SK-N-SH treated with all-trans-retinoic acid at 6 μM for 48 hours (cell line): ENCODE results near the gene CCDC171.
A peak's percentile ranks its signal among the peaks of the same experiment; 100 is the strongest.

Experiments
- ATAC-seq: fragments of 200-7000 bp; cut with Tn5 transposase; 3 replicates; pipeline ENCODE4 v1.9.1; 2020; ENCODE audit warnings: mild to moderate bottlenecking, moderate library complexity
- ARNTL ChIP-seq: fragments of 450-650 bp; formaldehyde crosslinking; IDR thresholded peaks from 2 replicates; pipeline ENCODE4 v1.5.0; 2020; ENCODE audit warnings: low read depth, mild to moderate bottlenecking, moderate library complexity, borderline replicate concordance
- BACH2 ChIP-seq: fragments of 250-450 bp; sonication (Bioruptor Pico); IDR thresholded peaks from 2 replicates; pipeline ENCODE4 v1.9.0; 2021; ENCODE audit warnings: mild to moderate bottlenecking, borderline replicate concordance
- CSDC2 ChIP-seq: fragments of 250-450 bp; sonication (Bioruptor Pico); IDR thresholded peaks from 2 replicates; pipeline ENCODE4 v1.5.0; 2020; ENCODE audit warnings: mild to moderate bottlenecking, moderate library complexity
- CSRNP3 ChIP-seq: fragments of 250-450 bp; sonication (Bioruptor Pico); IDR thresholded peaks from 2 replicates; pipeline ENCODE4 v1.5.1; 2021; ENCODE audit warnings: mild to moderate bottlenecking, moderate library complexity
- ESRRG ChIP-seq: fragments of 250-450 bp; sonication (Bioruptor Pico); IDR thresholded peaks from 2 replicates; pipeline ENCODE4 v1.6.1; 2021; ENCODE audit warnings: mild to moderate bottlenecking
- GLIS3 ChIP-seq: fragments of 250-450 bp; sonication (Bioruptor Pico); IDR thresholded peaks from 2 replicates; pipeline ENCODE4 v1.5.0; 2020; ENCODE audit warnings: mild to moderate bottlenecking, moderate library complexity
- ISL1 ChIP-seq: fragments of 250-450 bp; sonication (Bioruptor Pico); IDR thresholded peaks from 2 replicates; pipeline ENCODE4 v2.1.2; 2022; ENCODE audit warnings: mild to moderate bottlenecking, moderate library complexity
- OSR1 ChIP-seq: fragments of 250-450 bp; sonication (Bioruptor Pico); IDR thresholded peaks from 2 replicates; pipeline ENCODE4 v1.8.0; 2022; ENCODE audit warnings: moderate library complexity, mild to moderate bottlenecking, inconsistent platforms
- POU6F1 ChIP-seq: fragments of 250-450 bp; sonication (Bioruptor Pico); IDR thresholded peaks from 2 replicates; pipeline ENCODE4 v1.8.0; 2021; ENCODE audit warnings: low read depth, mild to moderate bottlenecking, moderate library complexity, borderline replicate concordance
- PPARA ChIP-seq: fragments of 250-450 bp; sonication (Bioruptor Pico); IDR thresholded peaks from 2 replicates; pipeline ENCODE4 v1.5.0; 2020; ENCODE audit warnings: mild to moderate bottlenecking, borderline replicate concordance
- RARB ChIP-seq: fragments of 250-450 bp; sonication (Bioruptor Pico); IDR thresholded peaks from 2 replicates; pipeline ENCODE4 v1.8.0; 2021; ENCODE audit warnings: mild to moderate bottlenecking, moderate library complexity
- SNAI2 ChIP-seq: fragments of 250-450 bp; sonication (Bioruptor Pico); IDR thresholded peaks from 2 replicates; pipeline ENCODE4 v1.5.0; 2020; ENCODE audit warnings: mild to moderate bottlenecking, moderate library complexity
- TOX ChIP-seq: fragments of 250-450 bp; sonication (Bioruptor Pico); IDR thresholded peaks from 2 replicates; pipeline ENCODE4 v1.8.0; 2021; ENCODE audit warnings: mild to moderate bottlenecking, moderate library complexity, borderline replicate concordance
- ZC3H10 ChIP-seq: fragments of 250-450 bp; sonication (Bioruptor Pico); IDR thresholded peaks from 2 replicates; pipeline ENCODE4 v1.5.1; 2021; ENCODE audit warnings: mild to moderate bottlenecking, moderate library complexity
- ZFP3 ChIP-seq: fragments of 250-450 bp; sonication (Bioruptor Pico); IDR thresholded peaks from 2 replicates; pipeline ENCODE4 v1.5.0; 2020; ENCODE audit warnings: mild to moderate bottlenecking, moderate library complexity
- ZFP30 ChIP-seq: fragments of 450-650 bp; formaldehyde crosslinking; IDR thresholded peaks from 2 replicates; pipeline ENCODE4 v1.5.0; 2022; ENCODE audit warnings: mild to moderate bottlenecking, moderate library complexity
- ZNF565 ChIP-seq: fragments of 450-650 bp; formaldehyde crosslinking; conservative IDR thresholded peaks from 2 replicates; pipeline ENCODE4 v1.5.0; 2020; ENCODE audit warnings: low read depth, mild to moderate bottlenecking, moderate library complexity
- ZNF70 ChIP-seq: fragments of 450-650 bp; formaldehyde crosslinking; IDR thresholded peaks from 2 replicates; pipeline ENCODE4 v1.5.0; 2020; ENCODE audit warnings: mild to moderate bottlenecking, moderate library complexity
- ZNF8 ChIP-seq: fragments of 450-650 bp; formaldehyde crosslinking; IDR thresholded peaks from 2 replicates; pipeline ENCODE4 v1.5.0; 2020; ENCODE audit warnings: mild to moderate bottlenecking, moderate library complexity
- TF ChIP-seq, protein P1 (sequence below): fragments of 250-450 bp; sonication (Bioruptor Pico); IDR thresholded peaks from 2 replicates; pipeline ENCODE4 v1.5.1; 2020; ENCODE audit warnings: low read depth, mild to moderate bottlenecking, moderate library complexity

CCDC171 gene

DNA sequence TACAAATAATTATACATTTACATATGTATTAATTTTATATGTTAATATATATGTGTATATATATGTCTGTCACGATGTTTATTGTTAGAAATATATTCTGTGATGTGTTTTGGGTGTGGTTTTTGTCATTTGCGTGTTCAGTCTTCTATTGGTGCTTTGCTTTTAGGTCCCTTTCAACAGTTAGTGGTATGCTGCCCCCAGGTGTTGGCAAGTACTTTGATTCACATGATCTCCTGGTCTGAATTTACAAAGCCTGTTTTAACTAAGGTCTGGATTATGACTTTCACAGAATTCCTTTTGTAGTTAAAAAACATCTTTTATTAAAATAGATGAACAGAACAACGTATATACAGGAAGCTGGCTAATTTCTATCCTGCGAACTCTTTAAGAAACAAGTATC is 271.5 kb downstream of the CCDC171 start (continued):
- TF ChIP-seq, protein P1, sequence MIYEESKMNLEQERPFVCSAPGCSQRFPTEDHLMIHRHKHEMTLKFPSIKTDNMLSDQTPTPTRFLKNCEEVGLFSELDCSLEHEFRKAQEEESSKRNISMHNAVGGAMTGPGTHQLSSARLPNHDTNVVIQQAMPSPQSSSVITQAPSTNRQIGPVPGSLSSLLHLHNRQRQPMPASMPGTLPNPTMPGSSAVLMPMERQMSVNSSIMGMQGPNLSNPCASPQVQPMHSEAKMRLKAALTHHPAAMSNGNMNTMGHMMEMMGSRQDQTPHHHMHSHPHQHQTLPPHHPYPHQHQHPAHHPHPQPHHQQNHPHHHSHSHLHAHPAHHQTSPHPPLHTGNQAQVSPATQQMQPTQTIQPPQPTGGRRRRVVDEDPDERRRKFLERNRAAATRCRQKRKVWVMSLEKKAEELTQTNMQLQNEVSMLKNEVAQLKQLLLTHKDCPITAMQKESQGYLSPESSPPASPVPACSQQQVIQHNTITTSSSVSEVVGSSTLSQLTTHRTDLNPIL (CRISPR knock-in tag): no peak
- TF ChIP-seq ZNF8 (CRISPR knock-in tag): no peak
- TF ChIP-seq ZNF70 (CRISPR knock-in tag): no peak
- TF ChIP-seq ZFP30 (CRISPR knock-in tag): no peak
- no peak for TF ChIP-seq POU6F1 (CRISPR knock-in tag)

DNA sequence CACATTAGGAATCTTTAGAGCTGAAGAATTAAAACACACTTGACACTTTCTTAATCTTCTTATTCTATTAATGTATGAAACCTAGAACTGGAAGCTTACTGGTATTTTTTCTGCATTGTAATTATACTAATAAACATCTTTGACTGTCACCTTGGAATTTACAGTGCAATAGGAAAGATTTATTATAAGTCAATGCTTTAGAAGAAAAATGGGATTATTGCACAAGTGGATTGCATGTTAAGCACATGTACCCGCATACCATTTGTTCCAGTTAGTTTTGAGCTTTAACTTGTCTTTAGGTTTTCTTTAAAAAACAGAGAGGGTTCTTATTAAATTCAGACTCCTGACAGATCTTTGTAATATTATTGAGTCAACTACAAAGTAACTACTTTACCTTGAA is 278.5 kb downstream of the CCDC171 start:
- no peak for ATAC-seq

DNA sequence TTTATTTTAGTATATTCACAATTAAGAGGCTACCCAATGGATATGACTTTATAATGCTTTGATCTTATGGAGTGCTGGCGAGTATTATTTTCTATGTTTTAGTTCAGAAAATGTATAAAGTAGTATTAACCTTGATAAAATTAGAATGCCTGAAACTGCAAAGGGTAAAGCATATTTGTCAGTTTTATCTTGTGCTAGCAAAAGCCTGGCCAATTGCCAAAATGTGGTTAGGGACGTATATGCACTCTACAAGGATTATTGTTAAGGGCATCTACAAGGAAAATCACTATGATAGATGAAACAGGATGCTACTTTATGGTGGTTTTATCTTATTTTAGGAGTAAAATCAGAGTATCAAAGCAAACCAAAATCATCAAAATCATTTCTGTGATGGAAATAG is 281.7 kb downstream of the CCDC171 start:
- TF ChIP-seq CSRNP3 (no peak), ZC3H10 (CRISPR knock-in tag) (no peak), GLIS3 (CRISPR knock-in tag) (no peak), ZNF70 (CRISPR knock-in tag) (no peak), ARNTL (CRISPR knock-in tag) (no peak), BACH2 (CRISPR knock-in tag) (no peak), ZNF8 (CRISPR knock-in tag) (no peak), PPARA (CRISPR knock-in tag) (no peak)
- TF ChIP-seq, protein P1 (CRISPR knock-in tag): no peak
- ATAC-seq: peak; percentile 26; the same call in 1 of the 3 replicates

More for the DNA sequence above, 278.5 kb downstream of the CCDC171 start:
- TF ChIP-seq OSR1 (CRISPR knock-in tag) (no peak), RARB (no peak), ZC3H10 (CRISPR knock-in tag) (no peak), CSRNP3 (no peak), TOX (CRISPR knock-in tag) (no peak), ESRRG (CRISPR knock-in tag) (no peak), PPARA (CRISPR knock-in tag) (no peak)
- TF ChIP-seq, protein P1 (CRISPR knock-in tag): no peak

DNA sequence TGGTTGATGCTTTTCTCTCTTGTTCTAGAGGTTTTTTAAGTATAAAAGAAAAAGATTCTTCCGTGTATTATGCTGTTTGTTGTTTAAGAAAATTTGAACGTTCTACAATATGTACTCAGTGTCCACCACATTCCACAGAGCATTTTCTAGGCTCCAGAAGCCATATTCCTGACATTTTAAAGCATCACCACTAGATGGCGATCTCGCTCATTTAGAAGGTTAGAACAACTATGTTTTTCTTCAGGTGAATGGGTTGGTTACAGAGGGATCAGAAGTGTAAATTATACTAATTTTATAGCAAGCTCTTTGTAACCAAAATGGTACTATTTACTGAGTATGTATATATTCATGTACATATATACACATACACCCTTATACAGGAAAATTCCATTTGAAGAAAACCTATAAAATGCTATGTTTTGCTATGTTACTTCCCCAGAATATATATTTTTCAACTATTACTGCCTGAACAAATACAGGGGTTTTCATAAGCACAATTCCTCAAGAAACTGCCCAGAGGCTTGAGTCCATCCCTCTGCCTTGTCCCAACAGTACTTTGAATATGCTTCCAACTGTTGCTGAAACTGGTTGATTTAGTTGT is 284.3 kb downstream of the CCDC171 start:
- no peak for TF ChIP-seq ZFP3 (CRISPR knock-in tag)
- peak; percentile 84 for ATAC-seq

DNA sequence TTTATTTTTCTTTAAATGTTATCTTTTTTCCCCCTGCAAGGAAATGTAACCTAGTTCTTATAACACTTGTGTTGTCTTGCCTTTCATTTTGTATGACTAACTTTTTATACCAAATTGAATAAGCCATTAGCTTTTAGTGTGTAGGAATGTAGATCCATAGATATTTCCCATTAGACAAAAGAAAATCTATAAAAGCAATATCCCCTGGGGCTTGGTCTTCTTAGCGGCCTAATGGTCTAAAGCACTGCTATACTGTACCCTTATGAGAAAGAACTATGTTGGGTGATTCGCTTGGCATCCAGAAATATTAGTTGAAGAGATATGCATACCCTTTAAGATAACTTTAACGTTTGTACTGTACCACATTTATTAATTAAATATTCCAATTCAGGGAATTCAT is 289.2 kb downstream of the CCDC171 start:
- no peak for ATAC-seq
- no peak for TF ChIP-seq POU6F1 (CRISPR knock-in tag)
- TF ChIP-seq OSR1 (CRISPR knock-in tag): no peak
- TF ChIP-seq SNAI2 (CRISPR knock-in tag): no peak
- no peak for TF ChIP-seq ESRRG (CRISPR knock-in tag)
- TF ChIP-seq GLIS3 (CRISPR knock-in tag): no peak
- no peak for TF ChIP-seq TOX (CRISPR knock-in tag)
- TF ChIP-seq ZNF8 (CRISPR knock-in tag): no peak
- TF ChIP-seq ZC3H10 (CRISPR knock-in tag): no peak
- TF ChIP-seq ZFP3 (CRISPR knock-in tag): no peak
- TF ChIP-seq, protein P1 (CRISPR knock-in tag): no peak
- TF ChIP-seq ARNTL (CRISPR knock-in tag): no peak
- TF ChIP-seq CSDC2 (CRISPR knock-in tag): no peak
- no peak for TF ChIP-seq ISL1 (CRISPR knock-in tag)
- no peak for TF ChIP-seq ZNF565
- no peak for TF ChIP-seq BACH2 (CRISPR knock-in tag)
- no peak for TF ChIP-seq PPARA (CRISPR knock-in tag)
- no peak for TF ChIP-seq ZFP30 (CRISPR knock-in tag)
- no peak for TF ChIP-seq RARB
